ENCODE measurements around the gene TINAGL1.
"Not testable (repeated sequence)": the region's sequence is repeated elsewhere in the genome, so short reads cannot be mapped to it uniquely, and the experiment has no call there.

Gene TINAGL1

GRCh38 chr1:31583995-31584868 is 7.9 kb downstream of the TINAGL1 start:
- H3K4me3 ChIP-seq (replicated peaks; ENCODE audit: low read depth, low read length) = no peak overlapping the region
- TF ChIP-seq CTCF (IDR thresholded peaks at IDR 0.05; ENCODE audit: low read depth, low read length, missing control alignments) = no peak
- no peak for DNase-seq (ENCODE audit: extremely low read depth, low read depth)

GRCh38 chr1:31584869-31585735 is 8.8 kb downstream of the TINAGL1 start:
- DNase-seq (ENCODE audit: extremely low read depth, low read depth) = no peak
- TF ChIP-seq CTCF (IDR thresholded peaks at IDR 0.05; ENCODE audit: low read depth, low read length, missing control alignments) = no peak
- H3K4me3 ChIP-seq (replicated peaks; ENCODE audit: low read depth, low read length) = no peak overlapping the region

- DNase-seq (ENCODE audit: extremely low read depth, low read depth) = no peak
- H3K4me3 ChIP-seq (replicated peaks; ENCODE audit: low read depth, low read length) = no peak overlapping the region
- TF ChIP-seq CTCF (IDR thresholded peaks at IDR 0.05; ENCODE audit: low read depth, low read length, missing control alignments) = no peak
Measured at GRCh38 chr1:31585736-31586365, 9.5 kb downstream of the TINAGL1 start.

- H3K4me3 ChIP-seq (replicated peaks; ENCODE audit: low read depth, low read length) = no peak overlapping the region
- DNase-seq (ENCODE audit: extremely low read depth, low read depth) = no peak
- no peak for TF ChIP-seq CTCF (IDR thresholded peaks at IDR 0.05; ENCODE audit: low read depth, low read length, missing control alignments)
Measured at GRCh38 chr1:31586376-31587327, 10.3 kb downstream of the TINAGL1 start.

- H3K4me3 ChIP-seq (replicated peaks; ENCODE audit: low read depth, low read length); DNase-seq (ENCODE audit: extremely low read depth, low read depth): not testable (repeated sequence)
Measured at GRCh38 chr1:31587328-31587699, 11.0 kb downstream of the TINAGL1 start.

GRCh38 chr1:31587720-31588423 is 11.6 kb downstream of the TINAGL1 start:
- no peak for DNase-seq (ENCODE audit: extremely low read depth, low read depth)
- no peak overlapping the region for H3K4me3 ChIP-seq (replicated peaks; ENCODE audit: low read depth, low read length)
- TF ChIP-seq CTCF (IDR thresholded peaks at IDR 0.05; ENCODE audit: low read depth, low read length, missing control alignments) = peak; percentile 83
